Fibroblast of peridontal ligament (primary cell): ENCODE data around the gene C22orf23.

ENCODE experiments used
- DNase-seq: peaks from one replicate; pipeline ENCODE4 v3.0.0-alpha.2; 2010; ENCODE audit errors: extremely low read depth

The C22orf23 gene

GRCh38 chr22:37953437-37954179 lies at the start of gene C22orf23, which contains the start of gene POLR2F:
C22orf23 (minus strand) TSS chr22:37953601; CDS start chr22:37953149, 452 bp downstream.
POLR2F (plus strand) TSS chr22:37953699; CDS start chr22:37953788, 89 bp downstream.
- peak; percentile 95 for DNase-seq

- peak; percentile 18 for DNase-seq
Observed at GRCh38 chr22:37999640-38000272, 46.4 kb upstream of the C22orf23 start.

DNA sequence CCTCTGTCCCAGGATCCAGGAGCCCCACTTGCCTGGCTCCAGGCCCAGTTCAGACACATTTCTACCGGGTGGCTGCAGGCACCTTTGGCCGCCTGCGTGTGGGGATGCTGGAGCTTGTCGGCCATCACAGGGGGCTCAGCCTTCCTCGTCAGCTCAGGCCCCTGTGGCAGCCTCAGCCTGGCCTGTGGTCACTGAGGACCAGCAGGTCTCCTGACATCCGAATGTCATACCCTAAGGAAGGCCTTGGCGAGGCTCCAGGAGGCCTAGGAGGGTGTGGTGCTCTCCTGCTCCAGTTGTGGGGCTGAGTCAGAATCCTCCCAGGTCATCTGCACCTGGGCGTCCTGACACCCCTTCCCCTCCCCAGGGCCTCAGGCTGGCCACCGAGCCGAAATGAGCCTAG lies 45.8 kb upstream of the C22orf23 start:
- DNase-seq, result no peak

DNA sequence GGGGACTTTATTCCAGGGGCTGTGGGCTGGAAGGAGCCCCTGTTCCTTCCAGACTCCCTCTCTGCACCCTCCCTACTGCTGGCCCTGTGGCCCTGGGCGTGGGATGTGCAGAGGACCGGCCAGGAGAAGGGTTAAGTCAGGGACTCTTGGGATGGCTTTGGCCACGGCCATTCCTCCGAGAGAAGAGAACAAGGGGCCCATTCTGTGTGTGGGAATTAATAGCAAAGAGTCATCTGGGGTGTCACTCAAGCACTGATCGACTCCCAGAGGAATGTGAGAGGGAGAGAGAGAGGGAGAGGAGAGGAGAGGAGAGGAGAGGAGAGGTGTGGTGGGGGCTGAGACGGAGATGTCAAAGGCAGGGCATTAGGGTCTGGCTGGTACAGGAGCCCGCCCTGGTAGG lies 45.1 kb upstream of the C22orf23 start:
- no peak for DNase-seq

- DNase-seq, result no peak
Observed at GRCh38 chr22:37996515-37997246, 43.3 kb upstream of the C22orf23 start.

DNA sequence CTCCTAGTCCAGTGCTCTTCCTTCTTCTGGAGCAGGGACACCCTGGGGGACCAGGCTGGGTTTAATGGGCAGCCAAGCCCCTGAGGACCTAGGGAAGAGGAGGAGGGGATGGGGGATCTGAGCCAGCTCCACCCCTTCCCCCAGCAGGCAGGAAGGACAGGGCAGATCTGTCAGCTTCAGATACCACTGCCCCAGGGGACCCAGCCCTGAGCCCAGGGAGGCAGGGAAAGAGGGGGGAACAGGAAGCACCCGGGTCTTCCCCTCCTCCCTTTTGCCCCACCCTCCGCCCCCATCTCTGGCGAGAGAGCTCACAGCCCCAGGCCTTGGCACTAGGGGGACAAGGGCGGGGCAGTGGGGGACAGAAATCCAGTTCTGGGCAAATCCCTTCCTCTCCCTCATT lies 42.7 kb upstream of the C22orf23 start:
- DNase-seq, result no peak

DNA sequence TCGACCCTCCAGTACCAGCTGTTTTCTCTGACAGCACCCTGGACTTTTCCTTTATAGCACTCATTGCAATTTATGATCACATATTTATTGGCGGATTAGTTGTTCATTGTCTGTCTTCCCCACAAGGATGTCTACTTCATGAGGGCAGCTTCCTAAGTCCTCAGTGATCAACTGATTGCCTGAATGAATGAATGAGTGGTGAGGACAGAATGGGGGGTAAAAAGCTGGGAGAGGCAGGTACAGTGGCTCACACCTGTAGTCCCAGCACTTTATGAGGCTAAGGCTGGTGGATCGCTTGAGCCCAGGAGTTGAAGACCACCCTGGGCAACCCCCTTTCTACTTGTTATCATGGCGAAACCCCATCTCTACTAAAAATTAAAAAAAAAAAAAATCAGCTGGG lies 42.1 kb upstream of the C22orf23 start:
- no peak for DNase-seq

DNA sequence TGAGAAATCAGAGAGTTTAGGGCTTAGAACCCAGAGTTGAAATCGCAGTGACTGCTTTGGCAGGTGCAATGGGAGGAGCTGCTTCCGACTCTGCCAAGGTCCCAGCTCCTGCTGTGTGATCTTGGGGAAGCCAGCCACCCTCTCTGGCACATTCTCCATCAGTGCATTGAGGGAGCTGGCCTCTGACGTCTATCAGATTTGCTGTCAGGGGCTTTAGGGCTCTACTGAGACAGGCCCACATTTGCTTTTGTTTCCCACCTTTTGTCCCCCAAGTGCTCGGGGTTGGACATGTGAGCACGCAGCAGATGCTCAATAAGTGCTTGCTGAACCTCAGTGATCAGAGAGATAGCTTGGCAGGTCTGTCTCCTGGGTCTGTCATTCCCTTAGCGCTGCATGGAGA lies 41.6 kb upstream of the C22orf23 start:
- DNase-seq, result no peak

- DNase-seq, result no peak
Observed at GRCh38 chr22:37994049-37994448, 40.6 kb upstream of the C22orf23 start.

GRCh38 chr22:37991731-37992442 lies 38.5 kb upstream of the C22orf23 start:
- no peak for DNase-seq

- no peak for DNase-seq
Observed at GRCh38 chr22:37990862-37991261, 37.5 kb upstream of the C22orf23 start.

GRCh38 chr22:37990301-37990700 lies 36.9 kb upstream of the C22orf23 start:
- DNase-seq, result no peak

GRCh38 chr22:37989146-37990045 lies 36.0 kb upstream of the C22orf23 start:
- no peak for DNase-seq

DNA sequence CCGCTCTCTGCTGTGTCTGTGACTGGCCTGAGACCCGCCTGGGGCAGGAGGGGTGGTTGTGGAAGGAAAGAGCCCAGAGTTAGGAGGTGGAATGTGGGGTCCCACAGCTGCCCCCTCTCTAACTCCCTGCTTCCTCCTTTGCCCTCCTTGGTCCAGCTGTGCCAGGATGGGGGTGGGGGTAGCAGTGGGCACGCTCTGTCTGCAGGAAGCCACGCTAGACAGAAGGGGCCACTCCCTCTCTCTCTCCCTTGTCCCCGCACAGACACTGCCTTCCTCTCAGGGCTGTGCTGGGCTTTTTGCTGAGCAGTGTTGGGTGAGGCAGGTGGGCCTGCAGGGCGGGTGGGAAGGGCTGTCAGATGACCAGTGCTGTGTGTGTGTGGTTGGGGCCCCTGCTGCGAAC lies 33.0 kb upstream of the C22orf23 start:
- DNase-seq, result no peak

GRCh38 chr22:37985751-37986281 lies 32.4 kb upstream of the C22orf23 start:
- DNase-seq, result no peak

GRCh38 chr22:37985050-37985585 lies 31.7 kb upstream of the C22orf23 start:
- no peak for DNase-seq

DNA sequence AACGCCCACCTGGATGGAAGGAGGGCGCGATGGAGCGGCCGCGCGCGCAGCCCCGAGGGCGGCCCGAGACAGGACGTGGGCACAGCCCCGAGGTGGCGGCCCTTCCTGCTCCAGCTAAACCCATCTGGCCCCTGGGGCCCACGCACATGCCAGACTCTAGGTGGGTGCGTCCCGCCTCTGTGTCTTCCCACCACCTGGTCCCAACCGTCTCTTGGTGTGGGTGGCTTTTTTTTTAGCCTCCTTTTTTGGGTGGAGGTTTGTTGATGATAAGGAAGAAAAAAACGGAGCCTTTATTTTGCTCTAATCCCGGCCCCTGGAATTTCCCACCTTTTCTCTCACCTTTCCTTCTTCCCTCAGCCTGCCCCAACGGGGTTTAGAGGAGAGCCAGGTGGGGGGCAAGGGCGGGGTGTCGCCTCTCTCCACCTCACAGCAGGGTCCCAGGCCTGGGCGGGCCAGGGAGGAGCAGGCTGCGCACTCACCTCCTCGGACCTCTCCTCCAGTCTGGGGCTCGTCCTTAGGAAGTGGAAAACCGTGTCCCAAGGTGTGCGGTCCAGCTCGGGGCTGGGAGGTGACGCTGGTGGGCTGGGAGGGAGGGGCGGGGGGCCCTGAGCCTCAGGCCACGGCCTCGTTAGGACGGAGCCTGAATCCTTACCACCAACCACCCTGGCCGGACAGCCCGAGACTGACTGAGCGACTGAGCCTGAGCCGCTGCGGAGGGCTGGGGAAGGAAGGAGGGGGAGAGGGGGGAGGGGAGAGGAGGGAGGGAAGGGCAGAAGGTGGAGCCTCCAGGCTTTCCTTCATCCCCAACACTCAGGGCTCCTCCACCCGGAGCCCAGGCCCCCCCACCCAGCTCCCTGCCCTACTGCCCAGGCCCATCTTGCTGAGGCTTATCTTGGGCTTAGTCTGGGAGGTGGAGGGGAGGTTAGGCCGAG lies 30.7 kb upstream of the C22orf23 start, which contains the start of gene SOX10:
Gene SOX10 (minus strand): TSS at position 696 of the 932 bp plus-strand sequence. CDS start 771 bp downstream, outside the sequence.
- no peak for DNase-seq

GRCh38 chr22:37982938-37983859 lies 29.8 kb upstream of the C22orf23 start:
- DNase-seq, result no peak
